GM23338 (cell line): ENCODE results near the gene DPF3.

Source experiments
- CREB1 ChIP-seq: fragments of 250-450 bp; sonication (Bioruptor Pico); IDR thresholded peaks from 2 replicates; pipeline ENCODE4 v1.5.0; 2020; ENCODE audit warnings: low read depth, mild to moderate bottlenecking, moderate library complexity
- CTCF ChIP-seq, 2 experiments: fragments of 200-600 bp in 1 of 2; sonication (generic) in 1 of 2; conservative IDR thresholded peaks; 2 replicates each; pipeline versions ENCODE4 v1.5.1 to v1.6.1; 2016 to 2017; ENCODE audit warnings: antibody characterized with exemption in 2 of 2, low read depth in 2 of 2, mild to moderate bottlenecking in 2 of 2, moderate library complexity in 1 of 2
- ETS1 ChIP-seq: IDR thresholded peaks from 2 replicates; pipeline ENCODE4 v1.6.1; 2016; ENCODE audit warnings: antibody characterized with exemption
- EZH2 ChIP-seq: fragments of 200-600 bp; sonication (generic); IDR thresholded peaks from one replicate; pipeline ENCODE4 v1.8.0; 2017; ENCODE audit warnings: antibody characterized with exemption, mild to moderate bottlenecking, low read depth; ENCODE audit not compliant: unreplicated experiment
- EZH2phosphoT487 ChIP-seq: fragments of 200-600 bp; sonication (generic); IDR thresholded peaks from one replicate; pipeline ENCODE4 v1.8.1; 2018; ENCODE audit warnings: antibody characterized with exemption; ENCODE audit not compliant: unreplicated experiment
- JUNB ChIP-seq: IDR thresholded peaks from one replicate; pipeline ENCODE4 v1.6.1; 2016; ENCODE audit warnings: antibody characterized with exemption; ENCODE audit not compliant: unreplicated experiment
- NANOG ChIP-seq: IDR thresholded peaks from 2 replicates; pipeline ENCODE4 v1.6.1; 2016; ENCODE audit warnings: antibody characterized with exemption, borderline replicate concordance
- POLR2AphosphoS5 ChIP-seq: IDR thresholded peaks from 2 replicates; pipeline ENCODE4 v1.6.1; 2016; ENCODE audit warnings: antibody characterized with exemption, low read depth
- REST ChIP-seq: IDR thresholded peaks from one replicate; pipeline ENCODE4 v1.6.1; 2018; ENCODE audit warnings: antibody characterized with exemption; ENCODE audit not compliant: unreplicated experiment
- STAT1 ChIP-seq: IDR thresholded peaks from one replicate; pipeline ENCODE4 v1.6.1; 2016; ENCODE audit warnings: antibody characterized with exemption; ENCODE audit not compliant: unreplicated experiment
- ZNF114 ChIP-seq: fragments of 250-450 bp; sonication (Bioruptor Pico); IDR thresholded peaks from 2 replicates; pipeline ENCODE4 v1.5.0; 2020; ENCODE audit warnings: mild to moderate bottlenecking, moderate library complexity
- ZNF331 ChIP-seq: fragments of 250-450 bp; sonication (Bioruptor Pico); IDR thresholded peaks from 2 replicates; pipeline ENCODE4 v1.5.0; 2020; ENCODE audit warnings: low read depth, mild to moderate bottlenecking, moderate library complexity

- TF ChIP-seq CTCF (conservative IDR thresholded peaks at IDR 0.05; ENCODE audit: low read depth in 2 of 2): no peak
- no peak for TF ChIP-seq STAT1
- TF ChIP-seq EZH2: no peak
- no peak for TF ChIP-seq POLR2AphosphoS5
- TF ChIP-seq REST: no peak
- TF ChIP-seq EZH2phosphoT487: no peak
- TF ChIP-seq CREB1: no peak
- TF ChIP-seq ETS1: no peak
- TF ChIP-seq ZNF114 (CRISPR knock-in tag): no peak
- TF ChIP-seq JUNB: no peak
- no peak for TF ChIP-seq ZNF331 (CRISPR knock-in tag)
- no peak for TF ChIP-seq NANOG
Measured at GRCh38 chr14:72816287-72816686, 77.6 kb downstream of the DPF3 start.
